HepG2 (cell line): ENCODE measurements around the gene KANSL3. TPM values are rescaled to one million over a fixed set of nuclear protein-coding genes. Genes with fewer than 3 reads are reported as not detected.
A peak's percentile ranks its signal among the peaks of the same experiment; 100 is the strongest.

Source experiments
- CBX2 ChIP-seq, 2 experiments: fragments of 200-600 bp in 1 of 2; sonication (generic); formaldehyde crosslinking in 1 of 2; IDR thresholded peaks; 2 replicates each; pipeline versions ENCODE4 v1.7.0 to v1.8.1; 2018 to 2022; ENCODE audit warnings: low read depth in 2 of 2, low read length in 1 of 2, mild to moderate bottlenecking in 1 of 2, missing genetic modification reagents in 1 of 2
- EP300 ChIP-seq, 3 experiments: sonication (generic) in 1 of 3; formaldehyde crosslinking in 1 of 3; IDR thresholded peaks; 2 replicates each; pipeline versions ENCODE4 v1.5.1 to v1.6.1; 2011 to 2020; ENCODE audit warnings: low read depth in 2 of 3, low read length in 2 of 3, borderline replicate concordance in 1 of 3, improper control_type of control experiment in 1 of 3, mild to moderate bottlenecking in 1 of 3, missing genetic modification reagents in 1 of 3, moderate library complexity in 1 of 3
- KDM4B ChIP-seq: sonication (generic); formaldehyde crosslinking; IDR thresholded peaks from 2 replicates; pipeline ENCODE4 v1.4.0; 2020; ENCODE audit warnings: missing genetic modification reagents
- NR2F6 ChIP-seq, 2 experiments: IDR thresholded peaks; 2 replicates each; pipeline ENCODE4 v1.6.1; 2016; ENCODE audit warnings: antibody characterized with exemption in 1 of 2, mild to moderate bottlenecking in 1 of 2
- SP2 ChIP-seq: sonication (generic); formaldehyde crosslinking; IDR thresholded peaks from 2 replicates; pipeline ENCODE4 v1.5.1; 2020; ENCODE audit warnings: mild to moderate bottlenecking, missing genetic modification reagents
- TCF12 ChIP-seq, 2 experiments: fragments of 450-650 bp in 1 of 2; sonication (generic) in 1 of 2; formaldehyde crosslinking in 1 of 2; IDR thresholded peaks; 2 replicates each; pipeline versions ENCODE4 v1.6.1 to v1.8.0; 2017 to 2022; ENCODE audit warnings: antibody characterized with exemption in 1 of 2, mild to moderate bottlenecking in 1 of 2, missing genetic modification reagents in 1 of 2, moderate library complexity in 1 of 2
- ZEB1 ChIP-seq: IDR thresholded peaks from 2 replicates; pipeline ENCODE4 v1.6.1; 2012; ENCODE audit warnings: mild to moderate bottlenecking, low read depth, inconsistent platforms; ENCODE audit not compliant: insufficient replicate concordance
- ZFP41 ChIP-seq: sonication (generic); formaldehyde crosslinking; IDR thresholded peaks from 2 replicates; pipeline ENCODE4 v1.4.0; 2020; ENCODE audit warnings: mild to moderate bottlenecking, missing genetic modification reagents, borderline replicate concordance
- ZFP62 ChIP-seq: sonication (generic); formaldehyde crosslinking; IDR thresholded peaks from 2 replicates; pipeline ENCODE4 v1.4.0; 2020; ENCODE audit warnings: missing genetic modification reagents
- ZNF614 ChIP-seq: IDR thresholded peaks from 2 replicates; pipeline ENCODE4 v1.6.1; 2018; ENCODE audit warnings: missing biosample characterization, missing genetic modification reagents, inconsistent platforms, borderline replicate concordance
- polyA plus RNA-seq, 8 experiments: library from polyadenylated mRNA; depleted of rRNA in 3 of 8; stranded (reverse) in 7 of 8; unstranded in 1 of 8; fragments of >200 nt; fragmentation: Illumina TruSeq in 4 of 8; extraction: Trizol in 4 of 8; gene quantifications; 2 replicates each; pipeline versions ENCODE4 v1.2.1 to v1.2.3, GENCODE V29; 2011 to 2016; ENCODE audit warnings: low read depth in 4 of 8, missing spikeins in 1 of 8, mixed read lengths in 1 of 8; ENCODE audit not compliant: insufficient read depth in 1 of 8
- total RNA-seq, 5 experiments: library from RNA; depleted of rRNA; stranded (reverse); fragments of >200 nt; fragmentation: Illumina TruSeq; extraction: Trizol; gene quantifications; 2 replicates each; pipeline ENCODE4 v1.2.3, GENCODE V29; 2016; ENCODE audit warnings: low read depth in 1 of 5
- TF ChIP-seq, protein P1 (sequence below): sonication (generic); formaldehyde crosslinking; IDR thresholded peaks from 2 replicates; pipeline ENCODE4 v1.4.0; 2020; ENCODE audit warnings: missing genetic modification reagents
- TF ChIP-seq, protein P2 (sequence below): sonication (generic); formaldehyde crosslinking; IDR thresholded peaks from 2 replicates; pipeline ENCODE4 v1.5.0; 2020; ENCODE audit warnings: missing genetic modification reagents, mild to moderate bottlenecking, borderline replicate concordance
- TF ChIP-seq, protein P3 (sequence below): sonication (generic); formaldehyde crosslinking; IDR thresholded peaks from 2 replicates; pipeline ENCODE4 v1.8.0; 2022; ENCODE audit warnings: mild to moderate bottlenecking, missing genetic modification reagents, moderate library complexity
- TF ChIP-seq, protein P4 (sequence below): sonication (generic); formaldehyde crosslinking; IDR thresholded peaks from 2 replicates; pipeline ENCODE4 v1.8.1; 2022; ENCODE audit warnings: low read depth, mild to moderate bottlenecking, missing genetic modification reagents
- TF ChIP-seq, protein P5 (sequence below): sonication (generic); formaldehyde crosslinking; IDR thresholded peaks from 2 replicates; pipeline ENCODE4 v1.4.0; 2020; ENCODE audit warnings: missing genetic modification reagents, borderline replicate concordance

Gene KANSL3
- total and polyA plus RNA-seq, 2 of the 13 experiments (the other 11 are each of a cell fraction or from before 2014, with no cell fraction given): 20.8 to 37.3 TPM

DNA sequence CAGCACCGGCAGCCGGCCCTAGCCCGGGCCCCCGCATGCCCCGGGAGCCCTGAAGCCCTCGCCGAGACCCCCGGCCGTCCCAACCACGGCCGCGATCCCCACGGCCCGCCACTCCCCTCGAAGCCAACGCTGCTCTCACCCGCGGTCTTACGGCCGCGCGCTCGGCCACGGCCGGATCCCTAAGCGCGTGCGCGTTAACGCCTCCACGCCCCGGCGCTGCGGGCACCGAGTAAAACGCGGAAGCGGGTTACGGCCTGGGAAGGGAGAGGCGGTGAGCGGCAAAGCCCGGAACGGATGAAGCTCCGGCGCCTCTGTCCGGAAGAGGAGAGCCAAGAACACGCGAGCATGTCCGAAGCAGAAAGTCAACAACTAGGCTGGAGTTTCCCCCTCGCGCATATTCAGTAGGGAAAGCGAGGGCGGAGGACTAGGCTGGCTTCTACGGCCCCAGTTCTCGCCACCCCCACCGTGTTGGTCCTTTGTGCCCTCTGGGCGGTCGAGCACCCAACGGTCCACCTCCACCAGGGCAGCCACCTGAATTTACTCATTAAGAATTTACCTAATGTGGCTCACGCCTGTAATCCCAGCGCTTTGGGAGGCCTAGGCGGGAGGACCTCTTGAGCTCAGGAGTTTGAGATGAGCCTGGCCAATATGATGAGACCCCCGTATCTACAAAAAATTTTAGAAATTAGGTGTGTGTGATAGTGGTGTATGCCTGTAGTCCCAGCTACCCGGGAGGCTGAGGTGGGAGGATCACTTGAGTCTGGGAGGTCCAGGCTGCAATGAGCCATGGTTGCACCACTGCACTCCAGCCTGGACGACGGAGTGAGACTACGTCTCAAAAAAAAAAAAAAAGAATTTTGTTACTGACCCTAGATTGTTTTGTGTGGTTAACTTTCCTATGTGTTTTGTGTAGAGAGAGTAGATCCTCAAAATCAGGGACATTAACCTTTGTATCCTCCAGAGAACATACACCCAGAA is at the start of gene KANSL3 (continued):
- TF ChIP-seq, protein P1, sequence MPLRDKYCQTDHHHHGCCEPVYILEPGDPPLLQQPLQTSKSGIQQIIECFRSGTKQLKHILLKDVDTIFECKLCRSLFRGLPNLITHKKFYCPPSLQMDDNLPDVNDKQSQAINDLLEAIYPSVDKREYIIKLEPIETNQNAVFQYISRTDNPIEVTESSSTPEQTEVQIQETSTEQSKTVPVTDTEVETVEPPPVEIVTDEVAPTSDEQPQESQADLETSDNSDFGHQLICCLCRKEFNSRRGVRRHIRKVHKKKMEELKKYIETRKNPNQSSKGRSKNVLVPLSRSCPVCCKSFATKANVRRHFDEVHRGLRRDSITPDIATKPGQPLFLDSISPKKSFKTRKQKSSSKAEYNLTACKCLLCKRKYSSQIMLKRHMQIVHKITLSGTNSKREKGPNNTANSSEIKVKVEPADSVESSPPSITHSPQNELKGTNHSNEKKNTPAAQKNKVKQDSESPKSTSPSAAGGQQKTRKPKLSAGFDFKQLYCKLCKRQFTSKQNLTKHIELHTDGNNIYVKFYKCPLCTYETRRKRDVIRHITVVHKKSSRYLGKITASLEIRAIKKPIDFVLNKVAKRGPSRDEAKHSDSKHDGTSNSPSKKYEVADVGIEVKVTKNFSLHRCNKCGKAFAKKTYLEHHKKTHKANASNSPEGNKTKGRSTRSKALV (CRISPR knock-in tag): peak; percentile 91; the same call in 1 of the 2 replicates
- TF ChIP-seq, protein P2, sequence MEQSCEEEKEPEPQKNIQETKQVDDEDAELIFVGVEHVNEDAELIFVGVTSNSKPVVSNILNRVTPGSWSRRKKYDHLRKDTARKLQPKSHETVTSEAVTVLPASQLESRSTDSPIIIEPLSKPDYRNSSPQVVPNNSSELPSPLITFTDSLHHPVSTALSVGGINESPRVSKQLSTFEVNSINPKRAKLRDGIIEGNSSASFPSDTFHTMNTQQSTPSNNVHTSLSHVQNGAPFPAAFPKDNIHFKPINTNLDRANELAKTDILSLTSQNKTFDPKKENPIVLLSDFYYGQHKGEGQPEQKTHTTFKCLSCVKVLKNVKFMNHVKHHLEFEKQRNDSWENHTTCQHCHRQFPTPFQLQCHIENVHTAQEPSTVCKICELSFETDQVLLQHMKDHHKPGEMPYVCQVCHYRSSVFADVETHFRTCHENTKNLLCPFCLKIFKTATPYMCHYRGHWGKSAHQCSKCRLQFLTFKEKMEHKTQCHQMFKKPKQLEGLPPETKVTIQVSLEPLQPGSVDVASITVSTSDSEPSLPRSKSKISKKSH (CRISPR knock-in tag): peak; percentile 93
- TF ChIP-seq ZFP62 (CRISPR knock-in tag) (no peak), ZNF614 (CRISPR knock-in tag) (peak; percentile 99), ZFP41 (CRISPR knock-in tag) (peak; percentile 93), ZEB1 (peak; percentile 84), SP2 (0 out of 2 replicates have a peak, but pooled peaks have one; percentile 44), CBX2 (IDR thresholded peaks at IDR 0.05; ENCODE audit: low read depth, low read length) (no peak), CBX2 (CRISPR knock-in tag; IDR thresholded peaks at IDR 0.05; ENCODE audit: low read depth) (peak; percentile 78; the same call in 1 of the 2 replicates), EP300 (IDR thresholded peaks at IDR 0.05; ENCODE audit: low read depth in 2 of 2, low read length in 2 of 2) (peak; percentile 73 to 87), EP300 (CRISPR knock-in tag; IDR thresholded peaks at IDR 0.05; ENCODE audit: borderline replicate concordance) (peak; percentile 85), NR2F6 (IDR thresholded peaks at IDR 0.05) (no peak; the same call in 1 of the 2 replicates), NR2F6 (CRISPR knock-in tag; IDR thresholded peaks at IDR 0.05) (peak; percentile 86; the same call in 1 of the 2 replicates), TCF12 (IDR thresholded peaks at IDR 0.05) (no peak), TCF12 (CRISPR knock-in tag; IDR thresholded peaks at IDR 0.05) (peak; percentile 73; the same call in 1 of the 2 replicates), KDM4B (CRISPR knock-in tag) (peak; percentile 99)
- TF ChIP-seq, protein P3, sequence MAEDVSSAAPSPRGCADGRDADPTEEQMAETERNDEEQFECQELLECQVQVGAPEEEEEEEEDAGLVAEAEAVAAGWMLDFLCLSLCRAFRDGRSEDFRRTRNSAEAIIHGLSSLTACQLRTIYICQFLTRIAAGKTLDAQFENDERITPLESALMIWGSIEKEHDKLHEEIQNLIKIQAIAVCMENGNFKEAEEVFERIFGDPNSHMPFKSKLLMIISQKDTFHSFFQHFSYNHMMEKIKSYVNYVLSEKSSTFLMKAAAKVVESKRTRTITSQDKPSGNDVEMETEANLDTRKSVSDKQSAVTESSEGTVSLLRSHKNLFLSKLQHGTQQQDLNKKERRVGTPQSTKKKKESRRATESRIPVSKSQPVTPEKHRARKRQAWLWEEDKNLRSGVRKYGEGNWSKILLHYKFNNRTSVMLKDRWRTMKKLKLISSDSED (CRISPR knock-in tag): no peak
- TF ChIP-seq, protein P4, sequence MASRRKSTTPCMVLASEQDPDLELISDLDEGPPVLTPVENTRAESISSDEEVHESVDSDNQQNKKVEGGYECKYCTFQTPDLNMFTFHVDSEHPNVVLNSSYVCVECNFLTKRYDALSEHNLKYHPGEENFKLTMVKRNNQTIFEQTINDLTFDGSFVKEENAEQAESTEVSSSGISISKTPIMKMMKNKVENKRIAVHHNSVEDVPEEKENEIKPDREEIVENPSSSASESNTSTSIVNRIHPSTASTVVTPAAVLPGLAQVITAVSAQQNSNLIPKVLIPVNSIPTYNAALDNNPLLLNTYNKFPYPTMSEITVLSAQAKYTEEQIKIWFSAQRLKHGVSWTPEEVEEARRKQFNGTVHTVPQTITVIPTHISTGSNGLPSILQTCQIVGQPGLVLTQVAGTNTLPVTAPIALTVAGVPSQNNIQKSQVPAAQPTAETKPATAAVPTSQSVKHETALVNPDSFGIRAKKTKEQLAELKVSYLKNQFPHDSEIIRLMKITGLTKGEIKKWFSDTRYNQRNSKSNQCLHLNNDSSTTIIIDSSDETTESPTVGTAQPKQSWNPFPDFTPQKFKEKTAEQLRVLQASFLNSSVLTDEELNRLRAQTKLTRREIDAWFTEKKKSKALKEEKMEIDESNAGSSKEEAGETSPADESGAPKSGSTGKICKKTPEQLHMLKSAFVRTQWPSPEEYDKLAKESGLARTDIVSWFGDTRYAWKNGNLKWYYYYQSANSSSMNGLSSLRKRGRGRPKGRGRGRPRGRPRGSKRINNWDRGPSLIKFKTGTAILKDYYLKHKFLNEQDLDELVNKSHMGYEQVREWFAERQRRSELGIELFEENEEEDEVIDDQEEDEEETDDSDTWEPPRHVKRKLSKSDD: 0 out of 2 replicates have a peak, but pooled peaks have one; percentile 64
- TF ChIP-seq, protein P5, sequence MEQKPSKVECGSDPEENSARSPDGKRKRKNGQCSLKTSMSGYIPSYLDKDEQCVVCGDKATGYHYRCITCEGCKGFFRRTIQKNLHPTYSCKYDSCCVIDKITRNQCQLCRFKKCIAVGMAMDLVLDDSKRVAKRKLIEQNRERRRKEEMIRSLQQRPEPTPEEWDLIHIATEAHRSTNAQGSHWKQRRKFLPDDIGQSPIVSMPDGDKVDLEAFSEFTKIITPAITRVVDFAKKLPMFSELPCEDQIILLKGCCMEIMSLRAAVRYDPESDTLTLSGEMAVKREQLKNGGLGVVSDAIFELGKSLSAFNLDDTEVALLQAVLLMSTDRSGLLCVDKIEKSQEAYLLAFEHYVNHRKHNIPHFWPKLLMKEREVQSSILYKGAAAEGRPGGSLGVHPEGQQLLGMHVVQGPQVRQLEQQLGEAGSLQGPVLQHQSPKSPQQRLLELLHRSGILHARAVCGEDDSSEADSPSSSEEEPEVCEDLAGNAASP (CRISPR knock-in tag): peak; percentile 90
